SKM-1 treated with dmso at 0.1 percent for 144 hours (cell line): Measurements from ENCODE around the gene PRDM16.

Experiments
- DNase-seq: peaks from one replicate; lab custom pipeline; 2025; ENCODE audit not compliant: unreplicated experiment; lab: John Stamatoyannopoulos, UW

Gene PRDM16

DNA sequence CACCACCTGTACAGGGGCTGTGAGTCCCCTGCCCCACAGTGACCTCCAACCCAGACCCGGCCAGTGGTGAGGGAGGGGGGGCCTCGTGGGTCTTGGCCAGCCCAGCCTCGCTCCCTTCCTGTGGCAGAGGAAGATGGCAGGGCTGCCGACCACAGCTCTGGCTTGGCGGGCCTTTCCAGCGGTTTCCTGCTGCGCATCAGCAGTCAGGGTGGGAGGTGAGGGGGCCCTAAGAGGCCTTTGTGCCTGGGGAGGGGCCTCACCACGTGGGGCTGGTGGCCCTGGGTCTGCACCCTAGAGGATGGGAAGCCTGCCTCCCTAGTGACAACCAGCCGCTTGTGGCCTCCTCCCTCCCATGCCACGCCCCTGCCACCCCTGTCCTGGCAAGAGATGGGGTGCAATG is 312.9 kb downstream of the PRDM16 start:
- DNase-seq = no peak

DNA sequence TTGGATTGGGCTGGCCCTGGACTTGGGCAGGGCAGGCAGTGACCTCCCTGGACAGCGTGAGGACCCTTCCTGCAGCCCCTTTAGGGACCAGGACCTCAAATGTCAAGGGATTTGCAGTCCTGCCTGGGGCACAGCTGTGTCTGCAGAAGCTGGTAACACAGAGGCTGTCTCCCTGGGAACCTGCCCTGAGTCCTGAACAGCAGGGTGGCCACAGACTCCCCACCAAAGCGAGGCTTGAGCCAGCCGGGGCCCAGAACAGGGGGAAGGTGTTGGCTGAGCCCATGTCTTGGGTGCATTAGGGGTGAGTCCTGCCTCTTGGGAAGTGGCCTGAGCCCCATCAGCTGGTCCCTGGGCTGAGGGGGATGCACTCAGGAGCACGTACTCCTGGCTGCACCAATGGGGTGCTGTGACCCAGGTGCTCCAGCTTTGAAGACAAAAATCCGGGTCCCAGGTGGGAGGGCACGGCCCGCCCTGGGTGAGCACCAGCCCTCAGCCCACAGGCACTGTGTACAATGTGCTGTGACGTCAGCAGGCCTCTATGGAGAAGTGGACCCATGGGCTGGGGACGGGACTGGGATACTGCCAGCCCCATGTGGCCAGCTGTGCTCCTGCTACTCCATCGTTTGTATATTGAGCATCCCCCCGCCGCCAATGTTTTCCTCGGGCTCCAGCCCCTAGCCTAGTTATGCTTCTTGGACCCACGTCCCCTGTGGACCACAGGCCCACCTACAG is 313.5 kb downstream of the PRDM16 start:
- DNase-seq = no peak

DNA sequence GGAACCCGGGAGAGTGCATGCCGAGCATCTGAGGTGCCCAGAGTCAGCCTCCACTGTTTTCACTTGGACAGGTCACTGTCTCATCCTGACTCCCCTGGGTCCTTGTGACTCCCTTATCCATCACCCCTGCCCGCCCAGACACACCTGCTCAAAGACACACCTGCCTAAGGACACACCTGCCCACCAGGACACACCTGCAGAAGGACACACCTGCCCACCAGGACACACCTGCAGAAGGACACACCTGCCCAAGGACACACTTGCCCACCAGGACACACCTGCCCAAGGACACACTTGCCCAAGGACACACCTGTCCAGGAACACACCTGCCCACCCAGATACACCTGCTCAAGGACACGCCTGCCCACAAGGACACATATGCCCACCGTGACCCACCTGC is 314.7 kb downstream of the PRDM16 start:
- DNase-seq = no peak

DNA sequence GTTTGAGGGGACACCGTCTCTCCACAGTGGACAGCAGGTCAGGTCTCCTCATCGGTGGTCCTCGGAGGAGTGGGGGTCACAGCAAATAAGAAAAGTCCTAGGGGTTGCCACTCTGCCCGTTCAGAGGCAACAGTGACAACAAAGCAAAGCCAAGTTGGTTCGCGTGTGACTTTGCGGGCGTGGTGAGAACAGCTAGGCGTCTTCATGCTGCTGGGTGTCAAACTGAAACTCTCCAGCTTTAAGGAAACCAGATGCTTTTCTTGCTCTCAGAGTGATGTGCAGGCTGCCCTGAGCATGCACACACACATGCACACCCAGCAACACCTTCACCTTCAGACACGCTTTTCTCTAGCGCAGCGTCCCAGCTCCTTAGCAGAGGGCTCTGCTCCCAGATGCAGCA is 315.4 kb downstream of the PRDM16 start:
- DNase-seq = no peak

DNA sequence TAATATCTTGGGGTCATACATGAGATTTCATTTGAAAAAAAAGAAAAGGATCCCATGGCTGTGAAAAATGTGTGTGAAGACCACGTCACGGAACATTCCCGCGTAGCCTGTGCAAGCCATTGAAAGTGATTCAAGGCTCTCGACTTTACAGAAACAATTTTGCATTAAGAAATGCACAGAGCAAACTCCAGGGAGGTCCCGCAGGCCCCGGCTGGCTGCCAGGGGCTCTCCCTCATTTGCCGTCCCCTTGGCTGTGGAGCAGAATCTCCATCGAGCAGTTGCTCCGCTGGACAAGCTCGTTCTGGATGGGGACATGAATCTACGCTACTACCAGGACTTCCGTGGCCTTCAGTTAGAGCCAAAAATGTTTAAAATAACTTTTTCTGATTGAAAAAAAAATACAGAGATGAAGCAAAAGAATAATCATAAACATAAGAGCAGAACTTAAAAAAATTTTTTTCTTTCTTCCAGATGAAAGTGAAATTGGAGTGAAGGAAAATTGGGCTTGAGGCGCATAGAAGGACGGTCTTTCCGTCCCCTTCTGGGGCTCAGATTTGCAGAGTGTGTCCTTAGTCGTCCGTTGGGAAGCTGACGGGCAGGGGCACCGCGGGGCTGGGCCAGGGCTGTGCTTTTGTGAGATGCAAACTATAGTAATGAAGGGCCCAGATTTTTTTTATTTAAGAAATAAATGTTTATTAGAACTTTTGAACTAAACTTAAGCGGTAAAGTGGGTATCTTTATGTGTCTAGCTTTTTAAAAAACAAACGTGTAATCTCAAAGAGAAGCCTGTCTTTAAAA is 317.4 kb downstream of the PRDM16 start:
- no peak for DNase-seq

DNA sequence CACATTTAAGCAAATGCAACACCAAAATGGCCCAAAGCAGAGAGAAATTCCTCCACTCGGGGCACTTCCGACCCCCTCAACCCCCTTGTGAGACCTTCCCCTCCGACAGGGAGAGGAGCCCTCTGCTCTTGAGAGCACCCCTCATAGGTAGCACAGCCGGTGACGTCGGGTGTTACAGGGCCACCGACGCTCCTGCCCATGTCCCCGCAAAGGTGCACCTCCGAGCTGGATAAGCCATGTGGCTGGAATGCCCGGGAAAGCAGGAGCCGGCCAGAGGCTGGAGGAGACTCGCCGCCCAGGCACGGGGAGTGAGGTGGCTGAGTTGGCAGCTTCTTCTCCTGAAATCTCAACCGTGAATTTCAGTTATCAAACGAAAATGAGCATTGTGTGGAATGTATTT is 318.4 kb downstream of the PRDM16 start:
- no peak for DNase-seq

DNA sequence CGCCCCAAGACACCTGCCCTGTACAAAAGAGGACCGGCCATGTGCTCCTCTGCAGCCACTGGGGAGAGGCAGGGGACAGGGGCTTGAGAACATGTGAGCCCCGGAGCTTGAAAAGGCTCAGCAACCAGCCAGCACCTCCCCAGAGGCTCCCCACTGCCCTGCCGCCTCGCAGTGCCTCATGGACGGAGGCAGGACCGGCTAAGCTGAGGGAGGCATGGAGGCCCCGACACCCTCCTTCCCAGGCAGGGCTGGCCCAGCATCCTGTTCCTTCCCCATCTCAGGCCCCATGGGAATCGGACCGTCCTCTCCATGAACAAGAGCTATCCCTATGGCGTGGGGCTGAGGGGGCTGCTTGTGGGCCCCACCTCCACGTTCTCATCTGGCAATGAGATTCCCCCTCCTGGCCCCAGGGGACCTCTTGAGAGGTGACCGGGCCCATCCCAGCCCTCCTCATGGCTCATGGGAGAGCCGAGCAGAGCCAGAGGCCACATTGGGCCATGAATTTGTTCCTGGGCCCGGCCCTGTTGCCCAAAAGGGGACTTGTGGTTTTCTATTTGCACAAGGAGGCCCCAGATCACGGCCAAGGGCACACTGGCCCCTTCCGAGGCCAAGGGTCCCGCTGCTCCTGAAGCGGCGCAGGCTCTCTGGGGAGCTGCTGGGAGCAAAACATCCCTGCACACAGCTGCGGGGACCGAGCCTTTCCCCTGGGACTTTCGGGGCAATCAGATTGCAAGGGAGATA is 320.3 kb downstream of the PRDM16 start:
- no peak for DNase-seq

DNA sequence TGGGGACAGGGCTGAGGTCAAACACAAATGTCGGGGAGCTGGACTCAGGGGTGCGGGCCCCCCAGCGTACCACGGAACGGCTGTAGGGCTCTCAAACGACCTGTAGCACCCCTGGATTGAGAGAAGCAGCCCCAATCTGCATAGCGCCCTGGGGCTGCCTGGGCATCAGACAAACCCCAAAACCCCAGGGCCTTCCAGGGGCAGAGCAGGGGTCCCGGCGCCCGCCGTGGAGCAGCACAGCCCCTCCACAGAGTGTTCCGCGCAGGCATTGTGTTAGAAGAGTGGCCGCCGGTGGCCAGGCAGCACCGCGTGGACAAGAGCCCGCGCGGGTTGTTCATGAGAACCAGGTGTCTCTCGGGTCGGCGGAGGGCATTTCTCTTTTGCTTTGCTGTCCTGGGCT is 321.3 kb downstream of the PRDM16 start:
- DNase-seq = no peak

DNA sequence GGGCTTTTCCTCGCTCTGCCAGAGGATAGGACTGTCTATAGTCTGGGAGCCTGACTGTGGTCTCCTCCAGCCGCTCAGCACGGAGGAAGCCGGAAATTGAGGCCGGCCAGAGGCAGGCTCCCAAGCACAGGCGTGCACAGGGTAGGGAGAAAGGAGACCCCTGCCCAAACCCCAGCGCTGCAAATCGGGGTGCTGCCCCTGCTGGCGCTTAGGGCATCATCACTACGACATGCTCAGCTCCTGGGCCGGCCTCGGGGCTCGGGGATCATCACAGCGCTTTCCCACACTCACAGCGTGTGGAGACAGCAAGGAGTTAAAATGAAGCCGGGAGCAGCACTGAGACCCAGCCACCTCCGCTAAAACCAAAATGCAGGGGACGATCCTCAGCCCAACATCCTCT is 322.7 kb downstream of the PRDM16 start:
- DNase-seq = no peak

DNA sequence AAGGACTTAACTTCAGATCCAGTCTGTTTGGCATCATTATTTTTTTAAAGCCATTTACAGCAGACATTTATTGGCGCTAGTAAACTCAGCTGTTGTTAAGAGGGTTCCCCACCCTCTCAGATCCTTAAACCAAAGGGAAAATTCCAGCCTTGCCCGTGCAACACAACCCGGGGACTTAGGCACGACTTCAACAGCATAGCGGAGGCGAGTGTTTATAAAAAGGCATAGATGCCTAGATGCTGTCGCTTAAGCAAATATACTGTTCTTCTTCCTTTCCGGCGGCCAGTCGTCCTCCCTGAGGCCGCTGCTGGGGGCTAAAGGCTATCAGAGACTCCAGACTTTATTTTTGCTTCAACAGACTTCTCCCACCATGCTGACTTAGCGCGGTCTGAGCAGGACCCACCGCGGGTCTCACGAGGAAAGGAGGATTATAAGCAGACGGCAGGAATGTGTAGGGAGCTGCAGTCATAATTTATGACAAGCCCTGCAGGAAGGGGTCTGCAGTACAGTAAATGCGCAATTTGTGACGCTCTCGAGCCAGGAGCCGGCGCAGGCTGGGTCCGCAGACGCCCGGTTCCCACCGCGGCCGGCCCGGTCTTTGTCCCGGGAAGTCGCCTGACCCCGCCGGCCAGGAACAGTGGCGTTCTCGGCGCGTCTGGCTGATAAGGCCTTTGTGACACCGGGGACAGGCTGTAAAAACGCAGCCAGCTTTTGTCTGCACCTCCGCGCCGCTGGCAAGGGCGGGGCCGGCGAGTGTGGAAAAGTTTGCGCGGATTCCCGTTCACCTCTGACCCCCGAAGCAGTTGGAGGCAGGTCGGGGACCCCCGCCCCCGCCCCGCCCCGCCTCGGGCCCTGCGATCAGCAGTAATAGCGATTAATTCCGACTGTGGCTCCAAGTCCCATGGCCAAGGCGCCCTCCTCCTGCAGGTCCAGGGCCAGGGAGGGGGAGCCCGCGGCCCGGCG is 324.3 kb downstream of the PRDM16 start:
- DNase-seq = no peak

DNA sequence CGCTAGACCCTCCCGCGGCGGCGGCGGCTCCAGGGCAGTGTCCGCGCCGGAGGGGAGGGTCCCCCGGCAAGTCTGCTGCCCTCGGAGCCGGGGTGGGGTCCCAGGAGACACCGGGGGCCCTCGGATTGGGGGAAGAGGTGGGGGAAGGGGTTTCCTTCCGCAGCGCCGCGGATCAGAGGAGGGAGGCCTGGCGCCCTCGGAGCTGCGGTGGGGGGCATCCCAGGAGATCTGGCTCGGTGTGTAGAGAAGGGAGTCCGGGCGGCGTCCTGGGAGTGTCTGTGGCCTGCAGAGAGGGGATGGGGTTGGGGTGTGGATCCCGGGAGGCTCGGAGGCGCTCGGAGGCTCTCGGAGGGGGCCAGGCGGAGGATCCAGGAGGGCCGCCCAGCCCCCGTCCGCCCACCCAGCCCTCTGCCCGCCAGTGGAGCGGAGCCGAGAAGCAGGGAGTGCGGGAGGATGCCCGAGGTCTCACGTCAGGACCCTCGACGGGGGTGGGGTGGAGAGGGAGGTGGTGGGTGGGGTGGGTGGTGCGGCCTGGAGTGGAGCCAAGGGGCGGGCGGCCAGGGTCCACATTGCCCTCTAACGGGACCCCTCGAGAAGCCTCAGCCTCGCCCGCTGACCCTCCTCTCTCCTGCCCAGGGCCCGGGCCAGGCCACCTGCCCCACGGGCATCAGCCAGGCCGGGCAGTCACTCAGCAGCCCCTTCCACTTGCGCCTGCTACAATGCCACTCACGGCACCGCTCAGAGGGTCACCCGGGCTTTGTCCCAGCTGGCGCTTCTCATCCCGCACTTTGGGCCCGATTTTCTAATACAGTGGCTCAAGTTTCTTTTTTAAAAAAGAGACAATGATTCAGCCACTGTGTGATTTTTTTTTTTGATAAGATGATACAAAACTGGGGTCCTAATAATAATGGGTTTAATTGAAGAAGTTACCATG is 325.3 kb downstream of the PRDM16 start:
- DNase-seq = no peak

DNA sequence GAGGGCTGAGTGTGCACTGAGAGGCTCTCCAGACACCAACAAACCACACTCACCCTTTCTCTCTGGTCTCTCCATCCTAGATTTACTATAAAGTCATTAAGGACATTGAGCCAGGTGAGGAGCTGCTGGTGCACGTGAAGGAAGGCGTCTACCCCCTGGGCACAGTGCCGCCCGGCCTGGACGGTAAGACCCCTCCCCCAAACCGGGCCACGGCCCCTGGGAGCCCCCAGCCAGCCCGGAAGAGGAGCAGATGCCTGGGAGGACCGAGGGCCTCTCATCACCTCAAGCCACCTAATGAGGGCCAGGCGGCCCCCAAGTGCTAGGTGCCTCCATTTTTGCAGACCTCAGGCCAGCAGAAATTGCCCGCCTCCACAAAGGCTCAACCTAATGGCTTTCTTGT is 327.4 kb downstream of the PRDM16 start:
- no peak for DNase-seq

DNA sequence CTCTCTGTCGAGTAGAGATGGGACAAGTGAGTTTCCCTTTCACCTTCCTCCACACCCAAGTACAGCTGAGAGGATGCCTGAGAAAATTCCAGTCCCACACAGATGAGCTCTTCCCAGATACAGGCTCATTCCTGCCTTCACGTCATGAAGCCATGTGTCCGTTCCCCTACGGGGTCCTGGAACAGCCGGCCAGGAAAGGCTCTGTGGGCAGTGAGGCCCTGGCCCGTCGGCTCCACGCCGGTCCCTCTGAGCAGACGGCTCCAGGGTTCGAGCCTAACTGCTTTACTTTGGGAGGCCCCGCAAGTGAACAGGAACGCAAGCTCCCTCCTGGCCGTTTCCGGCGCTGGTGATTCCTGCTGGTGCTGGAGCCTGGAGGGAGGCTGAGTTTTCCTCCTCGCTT is 328.3 kb downstream of the PRDM16 start:
- no peak for DNase-seq

DNA sequence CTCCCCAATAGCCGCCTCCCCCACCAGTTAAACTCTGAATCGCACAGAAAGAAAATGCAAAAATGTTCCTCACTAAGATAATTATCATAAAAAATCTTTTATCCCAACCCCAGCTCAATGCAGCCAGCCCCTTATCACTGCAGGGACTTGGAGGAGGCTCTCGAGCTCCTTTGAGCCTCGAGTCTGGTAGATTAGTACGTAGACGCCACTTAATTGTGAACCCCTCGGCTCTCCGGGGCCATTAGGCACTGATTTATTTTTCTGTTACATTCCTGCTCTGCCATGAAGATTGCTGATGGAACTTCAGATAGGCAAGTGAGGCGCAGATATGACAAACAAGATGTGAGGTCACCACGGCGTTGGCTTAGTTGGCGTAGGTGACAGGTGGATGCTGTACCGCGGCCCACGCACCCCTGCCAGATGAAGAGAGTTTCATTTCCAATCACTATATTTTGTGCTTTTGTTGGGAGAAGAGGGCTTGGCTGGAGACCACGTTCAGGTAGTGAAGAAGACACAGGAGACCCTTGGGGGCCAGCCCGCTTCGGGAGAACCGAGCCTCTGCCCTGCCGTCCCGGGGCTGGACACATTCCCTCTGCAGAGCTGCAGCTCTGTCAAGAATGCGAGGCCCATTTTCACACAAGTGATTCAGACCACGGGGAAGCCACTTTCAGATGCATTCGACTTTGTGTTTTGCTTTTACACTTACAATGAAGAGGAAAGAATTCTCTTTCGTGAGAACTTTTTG is 329.6 kb downstream of the PRDM16 start:
- no peak for DNase-seq

DNA sequence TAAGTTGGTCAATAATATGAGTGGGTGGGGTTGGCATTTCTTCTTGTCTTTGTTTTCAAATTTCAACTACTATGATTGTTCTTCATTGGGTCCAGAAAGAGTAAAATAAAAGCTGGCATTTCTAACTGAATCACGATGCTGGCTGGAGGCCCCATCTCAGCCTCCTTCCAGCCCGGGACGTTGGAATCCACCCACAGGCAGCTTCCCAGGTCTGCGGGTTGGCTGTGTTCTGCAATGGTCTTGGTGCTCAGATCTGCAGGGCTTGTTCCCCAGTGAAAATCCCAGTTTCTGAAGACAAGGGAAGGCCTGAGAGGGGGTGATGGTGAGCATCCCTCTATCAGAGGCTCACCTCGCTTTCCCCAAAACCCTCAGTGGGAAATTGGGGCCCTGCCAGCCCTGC is 330.7 kb downstream of the PRDM16 start:
- no peak for DNase-seq

DNA sequence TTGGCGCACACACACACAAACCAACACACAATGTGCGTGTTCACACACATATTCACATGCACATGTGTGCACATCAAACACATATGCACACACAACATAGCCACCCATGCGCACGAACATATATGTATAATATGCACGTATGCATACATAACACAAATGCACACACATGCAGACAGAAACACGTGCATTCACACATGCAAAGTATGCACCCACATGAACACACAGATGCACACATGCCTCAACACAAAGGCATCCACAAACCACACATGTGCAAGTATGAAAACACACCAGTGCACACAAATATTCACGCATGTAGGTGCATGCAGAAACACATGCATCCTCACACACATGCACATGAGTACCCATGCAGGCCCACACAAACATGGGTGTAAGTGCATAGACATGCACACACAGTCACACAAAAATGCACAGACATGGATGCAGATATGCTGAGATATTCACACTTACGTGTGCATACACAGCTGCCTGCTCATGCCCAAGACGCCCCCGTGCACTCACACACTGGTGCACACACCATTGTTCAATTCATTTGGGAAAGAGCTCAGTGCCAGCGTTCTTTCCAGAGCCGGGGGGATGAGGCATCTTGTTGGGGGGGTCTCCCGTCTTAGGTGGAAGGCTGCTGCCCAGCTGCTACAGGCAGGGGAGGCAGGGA is 332.7 kb downstream of the PRDM16 start:
- no peak for DNase-seq

DNA sequence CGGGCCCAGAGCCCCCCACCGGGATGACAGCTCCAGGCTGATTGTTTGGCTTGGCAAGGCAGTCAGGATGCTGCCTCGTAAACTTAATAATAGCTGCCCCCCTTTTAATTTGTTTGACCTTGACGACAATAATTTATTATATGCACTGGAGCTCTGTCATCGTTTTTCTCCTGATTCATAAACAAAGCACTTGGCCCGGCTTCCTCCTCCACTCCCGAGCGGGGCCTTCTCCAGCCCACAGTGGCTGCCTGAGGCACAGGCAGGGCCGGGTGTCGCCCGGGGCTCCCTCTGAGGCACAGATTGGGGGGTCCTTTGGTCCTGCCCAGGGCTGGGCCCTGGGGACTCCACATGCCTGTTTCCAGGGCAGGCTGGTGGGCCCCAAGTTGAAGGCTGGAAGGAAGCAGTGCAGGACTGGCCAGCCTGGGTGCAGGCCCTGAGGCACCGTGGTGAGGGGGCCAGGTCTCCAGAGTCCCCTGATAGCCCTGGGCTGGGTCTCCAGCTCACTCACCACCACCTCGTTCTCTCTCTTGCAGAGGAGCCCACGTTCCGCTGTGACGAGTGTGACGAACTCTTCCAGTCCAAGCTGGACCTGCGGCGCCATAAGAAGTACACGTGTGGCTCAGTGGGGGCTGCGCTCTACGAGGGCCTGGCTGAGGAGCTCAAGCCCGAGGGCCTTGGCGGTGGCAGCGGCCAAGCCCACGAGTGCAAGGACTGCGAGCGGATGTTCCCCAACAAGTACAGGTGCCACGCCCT is 333.4 kb downstream of the PRDM16 start:
- no peak for DNase-seq

DNA sequence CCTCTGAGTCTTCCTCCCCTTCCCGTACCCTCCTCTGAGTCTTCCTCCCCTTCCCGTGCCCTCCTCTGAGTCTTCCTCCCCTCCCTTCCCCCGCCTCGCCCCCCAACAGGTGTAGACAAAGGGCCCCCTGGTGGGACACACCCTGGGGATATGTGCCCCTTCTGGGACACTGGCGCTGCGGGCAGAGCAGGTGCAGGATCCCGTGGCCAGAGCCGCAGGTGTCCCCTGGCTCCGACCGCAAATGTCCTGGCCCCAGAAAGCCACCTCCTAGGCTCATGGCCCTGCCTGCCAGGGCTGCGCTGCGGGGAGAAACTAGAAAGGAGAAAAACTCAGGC is 334.0 kb downstream of the PRDM16 start:
- DNase-seq = no peak
